Measurements from ENCODE around the gene CRIM1. TPM values are rescaled to one million over a fixed set of nuclear protein-coding genes. Genes with fewer than 3 reads are reported as not detected.
A peak's percentile ranks its signal among the peaks of the same experiment; 100 is the strongest.

CRIM1 gene
- total RNA-seq, 2 donors from 2014 or later: 217 to 465 TPM

DNA sequence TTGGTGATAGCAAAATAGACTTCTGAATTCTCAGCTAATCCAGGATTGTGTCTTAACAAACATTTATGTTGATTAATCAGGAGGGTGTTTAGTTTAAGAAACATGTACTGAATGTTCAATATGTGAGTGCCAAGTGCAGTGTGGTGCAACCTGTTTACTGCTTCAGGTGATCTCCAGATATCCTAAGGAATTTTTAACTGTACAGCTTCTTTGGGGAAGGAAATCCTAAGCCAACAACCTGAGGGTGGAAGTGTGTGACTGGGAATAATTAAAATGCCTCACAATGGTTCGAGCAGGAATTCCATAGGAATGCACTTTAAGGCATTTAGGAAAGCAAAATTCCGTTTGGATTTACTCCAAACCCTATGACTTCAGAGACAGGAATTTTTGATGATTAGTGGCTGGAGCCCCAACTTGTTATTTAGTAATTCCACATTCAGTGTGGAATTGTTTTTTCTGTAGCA, 16.4 kb downstream of the CRIM1 start:
- H3K27ac ChIP-seq: peak overlapping the region; percentile 49 to 51
- H3K9me3 ChIP-seq: no peaks in the 10 kb centered on the region
- H3K36me3 ChIP-seq: no peaks in the 10 kb centered on the region
- H3K4me3 ChIP-seq: no peak overlapping the region
- DNase-seq (ENCODE audit: low spot score) (no peak), ATAC-seq (ENCODE audit: insufficient number of reproducible peaks, low FRiP score, low read depth) (no peak)
- TF ChIP-seq, protein P1, sequence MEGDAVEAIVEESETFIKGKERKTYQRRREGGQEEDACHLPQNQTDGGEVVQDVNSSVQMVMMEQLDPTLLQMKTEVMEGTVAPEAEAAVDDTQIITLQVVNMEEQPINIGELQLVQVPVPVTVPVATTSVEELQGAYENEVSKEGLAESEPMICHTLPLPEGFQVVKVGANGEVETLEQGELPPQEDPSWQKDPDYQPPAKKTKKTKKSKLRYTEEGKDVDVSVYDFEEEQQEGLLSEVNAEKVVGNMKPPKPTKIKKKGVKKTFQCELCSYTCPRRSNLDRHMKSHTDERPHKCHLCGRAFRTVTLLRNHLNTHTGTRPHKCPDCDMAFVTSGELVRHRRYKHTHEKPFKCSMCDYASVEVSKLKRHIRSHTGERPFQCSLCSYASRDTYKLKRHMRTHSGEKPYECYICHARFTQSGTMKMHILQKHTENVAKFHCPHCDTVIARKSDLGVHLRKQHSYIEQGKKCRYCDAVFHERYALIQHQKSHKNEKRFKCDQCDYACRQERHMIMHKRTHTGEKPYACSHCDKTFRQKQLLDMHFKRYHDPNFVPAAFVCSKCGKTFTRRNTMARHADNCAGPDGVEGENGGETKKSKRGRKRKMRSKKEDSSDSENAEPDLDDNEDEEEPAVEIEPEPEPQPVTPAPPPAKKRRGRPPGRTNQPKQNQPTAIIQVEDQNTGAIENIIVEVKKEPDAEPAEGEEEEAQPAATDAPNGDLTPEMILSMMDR (IDR thresholded peaks at IDR 0.05): no peak
- H3K4me1 ChIP-seq (ENCODE audit: control insufficient read depth in 1 of 2, low read depth in 2 of 2): peaks cover 74 to 100% of the 10 kb centered on the region in 2 donors
- H3K27me3 ChIP-seq (replicated peaks; ENCODE audit: insufficient read depth): no peaks in the 10 kb centered on the region

DNA sequence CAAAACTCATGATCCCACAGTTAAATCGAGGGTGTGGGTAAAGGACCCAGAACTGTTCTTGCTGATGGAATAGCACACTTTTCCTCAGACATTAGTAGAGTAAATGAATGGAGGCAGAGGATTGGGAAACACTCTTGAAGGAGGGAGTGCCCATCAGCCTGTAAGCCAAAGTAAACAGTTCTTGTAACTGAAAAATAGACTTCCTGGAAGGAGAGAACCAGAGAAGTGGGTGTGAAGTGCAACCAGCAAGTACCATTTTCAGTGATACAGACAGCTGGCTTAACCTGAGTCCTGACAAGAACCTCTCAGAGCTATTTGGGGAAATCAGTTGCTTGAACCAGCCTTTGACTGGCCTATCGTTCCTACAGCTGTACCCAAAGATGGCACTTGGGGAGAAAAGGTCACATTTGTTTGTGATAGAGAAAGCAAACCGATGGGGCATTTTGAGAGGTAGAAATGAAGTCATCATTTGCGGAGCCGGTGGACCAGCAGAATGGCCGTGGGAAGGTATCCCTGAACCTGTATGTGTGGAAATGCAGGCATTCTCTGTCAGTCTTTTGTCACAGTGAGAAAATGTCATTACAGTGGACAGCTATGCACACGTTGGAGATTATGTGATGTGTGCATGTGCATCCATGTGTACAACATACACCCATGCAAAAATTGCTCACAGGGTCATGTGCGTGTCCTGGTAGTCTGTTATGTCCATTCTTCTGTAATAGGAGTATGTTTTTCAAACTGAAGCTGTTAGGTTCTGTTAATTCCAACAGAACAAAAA, 17.8 kb downstream of the CRIM1 start:
- DNase-seq (ENCODE audit: low spot score) (no peak), ATAC-seq (ENCODE audit: insufficient number of reproducible peaks, low FRiP score, low read depth) (peak; percentile 78)
- Histone ChIP-seq H3K9me3 (no peaks in the 10 kb centered on the region), H3K36me3 (no peaks in the 10 kb centered on the region), H3K27ac (peak overlapping the region; percentile 35 to 48), H3K4me1 (ENCODE audit: control insufficient read depth in 1 of 2, low read depth in 2 of 2) (peaks cover 62 to 98% of the 10 kb centered on the region in 2 donors), H3K27me3 (replicated peaks; ENCODE audit: insufficient read depth) (no peaks in the 10 kb centered on the region), H3K4me3 (peak overlapping the region; percentile 20)
- TF ChIP-seq, protein P1 (IDR thresholded peaks at IDR 0.05): no peak

DNA sequence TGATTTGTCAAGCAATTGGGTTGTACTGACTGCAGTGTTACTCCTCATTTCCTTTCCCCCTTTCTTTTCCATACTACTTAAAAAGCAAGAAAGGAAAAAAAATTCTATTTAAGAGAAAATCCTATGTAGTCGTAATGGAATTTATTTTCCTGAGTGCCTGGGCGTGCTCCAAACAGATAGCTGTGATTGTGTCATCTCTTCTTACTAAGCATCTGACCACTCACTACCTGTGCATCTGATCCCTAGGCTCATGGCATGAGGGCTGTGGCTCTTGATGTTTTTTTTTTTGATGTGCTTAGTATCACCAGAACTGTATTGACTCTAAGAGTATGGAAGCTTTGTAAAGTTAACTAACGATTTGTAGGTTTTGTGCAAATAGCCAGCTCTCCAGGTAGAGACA, 19.0 kb downstream of the CRIM1 start:
- Histone ChIP-seq H3K27me3 (replicated peaks; ENCODE audit: insufficient read depth) (no peaks in the 10 kb centered on the region), H3K36me3 (no peaks in the 10 kb centered on the region), H3K27ac (peak overlapping the region in 1 of 2 donors; percentile 35), H3K9me3 (no peaks in the 10 kb centered on the region), H3K4me3 (no peak overlapping the region), H3K4me1 (ENCODE audit: control insufficient read depth in 1 of 2, low read depth in 2 of 2) (peaks cover 55 to 93% of the 10 kb centered on the region in 2 donors)
- TF ChIP-seq, protein P1 (IDR thresholded peaks at IDR 0.05): no peak
- no peak for DNase-seq (ENCODE audit: low spot score)
- ATAC-seq (ENCODE audit: insufficient number of reproducible peaks, low FRiP score, low read depth): no peak

DNA sequence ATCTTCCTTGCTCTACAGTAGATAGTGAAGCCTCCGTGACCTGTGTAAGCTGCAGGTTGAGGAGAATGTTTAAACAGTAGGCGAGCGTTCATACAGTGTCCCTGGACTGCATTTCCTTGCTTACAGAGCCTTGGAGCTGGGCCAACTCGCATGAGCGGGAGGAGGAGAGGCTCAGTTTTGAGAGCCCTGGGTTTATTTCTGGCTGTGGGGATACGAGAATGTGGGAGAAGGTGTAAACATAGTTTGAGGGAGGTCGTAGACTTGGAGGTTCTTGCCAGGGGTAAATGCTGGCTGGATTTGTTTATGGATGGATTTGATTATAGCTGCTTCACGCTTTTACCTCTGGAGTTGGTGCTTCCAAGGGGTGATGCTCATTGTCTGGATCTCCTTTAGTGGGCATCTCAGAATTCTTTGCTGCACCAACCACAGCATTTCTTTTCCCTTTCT, 20.8 kb downstream of the CRIM1 start:
- H3K36me3 ChIP-seq: no peaks in the 10 kb centered on the region
- peak overlapping the region; percentile 15 to 36 for H3K27ac ChIP-seq
- TF ChIP-seq, protein P1 (IDR thresholded peaks at IDR 0.05): no peak
- no peaks in the 10 kb centered on the region for H3K27me3 ChIP-seq (replicated peaks; ENCODE audit: insufficient read depth)
- peak overlapping the region; percentile 33 for H3K4me3 ChIP-seq
- no peak for ATAC-seq (ENCODE audit: insufficient number of reproducible peaks, low FRiP score, low read depth)
- DNase-seq (ENCODE audit: low spot score): peak; percentile 47
- H3K4me1 ChIP-seq (ENCODE audit: control insufficient read depth in 1 of 2, low read depth in 2 of 2): peaks cover 51 to 93% of the 10 kb centered on the region in 2 donors
- H3K9me3 ChIP-seq: no peaks in the 10 kb centered on the region

DNA sequence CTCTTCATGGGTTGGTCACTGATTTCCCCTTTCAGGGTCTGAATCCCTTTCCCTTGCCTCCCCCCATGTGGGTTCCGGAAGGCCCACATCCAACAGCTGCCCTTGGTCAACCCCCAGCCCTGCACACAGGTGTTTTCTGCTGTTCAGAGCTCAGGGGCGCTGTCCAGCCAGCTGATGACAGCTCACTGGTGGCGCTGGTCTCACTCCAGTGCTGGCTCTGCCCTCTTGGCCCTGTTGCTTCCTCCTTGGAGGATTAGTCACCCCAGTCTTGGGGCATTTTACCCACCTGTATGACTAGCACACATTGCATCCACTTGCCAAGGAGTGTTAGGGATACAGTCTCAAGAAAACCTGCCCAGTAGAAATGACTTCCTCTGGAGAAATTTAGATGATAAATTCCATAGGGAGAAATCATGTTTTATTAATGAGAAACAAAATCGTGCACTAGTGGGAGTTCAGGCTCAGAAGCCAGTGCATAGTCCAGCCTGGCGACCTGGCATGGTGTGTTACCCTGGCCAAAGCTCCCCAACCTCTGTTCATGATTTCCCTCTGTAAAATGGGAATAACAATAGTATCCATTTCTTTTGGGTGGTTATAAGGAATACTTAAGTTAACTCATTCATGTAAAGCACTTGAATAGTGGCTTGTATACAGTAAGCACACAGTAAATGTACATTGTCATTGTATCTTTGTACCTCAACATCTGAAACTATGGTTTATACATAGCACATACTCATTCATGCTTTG, 21.6 kb downstream of the CRIM1 start:
- no peaks in the 10 kb centered on the region for H3K9me3 ChIP-seq
- H3K4me3 ChIP-seq: no peak overlapping the region
- no peaks in the 10 kb centered on the region for H3K27me3 ChIP-seq (replicated peaks; ENCODE audit: insufficient read depth)
- no peak for DNase-seq (ENCODE audit: low spot score)
- H3K4me1 ChIP-seq (ENCODE audit: control insufficient read depth in 1 of 2, low read depth in 2 of 2): peaks cover 46 to 93% of the 10 kb centered on the region in 2 donors
- peak overlapping the region; percentile 15 to 36 for H3K27ac ChIP-seq
- TF ChIP-seq, protein P1 (IDR thresholded peaks at IDR 0.05): no peak
- ATAC-seq (ENCODE audit: insufficient number of reproducible peaks, low FRiP score, low read depth): no peak
- H3K36me3 ChIP-seq: no peaks in the 10 kb centered on the region

Measured in thoracic aorta (tissue), 2 donors.